Natural killer cell (primary cell): ENCODE data around the gene C3orf20. TPM values are rescaled to one million over a fixed set of nuclear protein-coding genes. Genes with fewer than 3 reads are reported as not detected.

Experiments
- ATAC-seq, 3 donors: fragments of 150-1000 bp in 2 of 3; fragments of 200-7000 bp in 1 of 3; cut with Tn5 transposase; 1 replicate in 1 of 3; 2 replicates in 2 of 3; pipeline ENCODE4 v1.10.0; 2021; ENCODE audit warnings: mild to moderate bottlenecking in 2 of 3, moderate library complexity in 2 of 3
- DNase-seq, 2 donors: peaks; one replicate each; pipeline versions ENCODE4 v3.0.0 to v3.0.0-alpha.2; 2013 to 2021; ENCODE audit warnings: mixed read lengths in 1 of 2
- H3K27ac ChIP-seq: one replicate; pipeline ENCODE4 v1.5.1; 2013; ENCODE audit warnings: mild to moderate bottlenecking, low read length
- H3K27me3 ChIP-seq: one replicate; pipeline ENCODE4 v1.6.1; 2013; ENCODE audit warnings: low read length; ENCODE audit not compliant: control insufficient read depth, insufficient read depth
- H3K36me3 ChIP-seq: one replicate; pipeline ENCODE4 v1.6.1; 2013; ENCODE audit warnings: low read length; ENCODE audit not compliant: control insufficient read depth, insufficient read depth
- H3K4me1 ChIP-seq: one replicate; pipeline ENCODE4 v1.6.1; 2013; ENCODE audit warnings: low read length; ENCODE audit not compliant: control insufficient read depth, insufficient read depth
- H3K4me3 ChIP-seq: one replicate; pipeline ENCODE4 v1.5.1; 2013; ENCODE audit warnings: low read length
- H3K9me3 ChIP-seq: one replicate; pipeline ENCODE4 v1.6.1; 2013; ENCODE audit warnings: low read length; ENCODE audit not compliant: control insufficient read depth, insufficient read depth
- H3K27ac Mint-ChIP-seq, 2 donors: one replicate each; pipeline ENCODE4 v1.8.0; 2022; ENCODE audit warnings: mild to moderate bottlenecking in 2 of 2, mixed read lengths in 2 of 2, moderate library complexity in 1 of 2
- H3K27me3 Mint-ChIP-seq, 2 donors: one replicate each; pipeline ENCODE4 v1.8.0; 2022; ENCODE audit warnings: low read depth in 2 of 2, mixed read lengths in 2 of 2
- H3K36me3 Mint-ChIP-seq: one replicate; pipeline ENCODE4 v1.8.0; 2022; ENCODE audit warnings: mixed read lengths
- H3K4me1 Mint-ChIP-seq, 2 donors: one replicate each; pipeline ENCODE4 v1.8.0; 2022; ENCODE audit warnings: mixed read lengths in 2 of 2
- H3K4me3 Mint-ChIP-seq: one replicate; pipeline ENCODE4 v1.8.0; 2022; ENCODE audit warnings: mild to moderate bottlenecking, moderate library complexity, mixed read lengths
- H3K9me3 Mint-ChIP-seq, 2 donors: one replicate each; pipeline ENCODE4 v1.8.0; 2022; ENCODE audit warnings: mixed read lengths in 2 of 2
- whole genome bisulfite sequencing: methylation state at CpG from one replicate; pipeline ENCODE4 v1.1.7; 2013; ENCODE audit warnings: missing lambda C conversion rate; ENCODE audit not compliant: insufficient coverage; 5-methylcytosine and 5-hydroxymethylcytosine counted together
- intact Hi-C: fragments of 100-400 bp; cut with micrococcal nuclease; formaldehyde crosslinking; loops from one replicate; pipeline ENCODE4 v1.14.2; 2022
- total RNA-seq, 4 donors: library from RNA; stranded (reverse); fragments of 120-200 nt in 1 of 4; gene quantifications; one replicate each; pipeline versions ENCODE4 v1.2.3 to v1.2.4, GENCODE V29; 2013 to 2022
- TF ChIP-seq, protein P1 (sequence below): fragments of 200-600 bp; IDR thresholded peaks from one replicate; pipeline ENCODE4 v1.8.0; 2022; ENCODE audit warnings: antibody characterized with exemption

C3orf20 gene
- total RNA-seq, 3 donors from 2014 or later (not counting 1 experiment from before 2014, with no cell fraction given) = 0.14 TPM; not detected in 2

DNA sequence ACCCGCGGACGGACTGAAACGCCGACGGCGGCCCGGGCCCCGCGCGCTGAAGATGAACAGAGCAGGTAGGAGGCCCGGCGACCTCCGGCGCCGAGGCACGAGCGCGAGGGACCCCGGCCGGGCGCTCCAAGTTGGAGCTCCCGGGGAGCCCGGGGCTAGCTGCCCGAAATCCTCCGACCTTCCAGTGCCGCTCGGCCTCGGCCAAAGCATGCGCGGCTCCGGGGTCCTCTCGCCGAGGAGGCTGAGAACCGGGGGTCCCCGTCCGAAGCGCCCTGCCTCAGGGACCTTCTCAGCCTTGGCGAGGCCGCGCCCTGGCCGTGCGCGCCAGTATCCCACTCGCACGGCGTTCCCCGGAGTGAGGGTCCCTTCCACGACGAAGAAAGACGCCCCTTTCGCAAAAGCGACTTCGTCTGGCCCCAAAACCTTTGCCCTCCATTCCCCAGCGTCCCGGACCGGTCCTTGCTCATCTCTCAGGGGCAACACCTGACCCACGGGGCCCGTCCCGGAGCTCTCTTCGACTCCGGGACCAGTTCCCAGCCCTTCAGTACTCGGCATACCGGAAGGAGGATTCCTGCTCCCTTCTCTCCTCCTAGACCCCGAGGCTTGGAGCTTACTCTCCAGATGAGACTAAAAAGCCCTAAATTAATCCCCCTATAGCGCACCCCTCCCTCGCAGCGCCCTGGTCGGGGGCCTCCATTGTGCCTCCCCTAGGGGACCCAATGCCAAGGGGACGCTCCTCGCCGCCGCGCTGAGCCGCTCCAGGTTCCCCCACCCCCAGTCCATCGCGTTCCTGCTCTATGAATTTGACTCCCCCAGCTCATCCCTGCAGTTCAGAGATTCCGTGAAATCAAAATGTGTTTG is 136.1 kb downstream of the C3orf20 start:
- Mint-ChIP-seq H3K4me1 (peaks cover 0 to 4% of the 10 kb centered on the region in 2 donors), H3K27me3 (peaks cover 56 to 78% of the 10 kb centered on the region in 2 donors), H3K9me3 (no peaks in the 10 kb centered on the region), H3K4me3 (peak overlapping the region; percentile 50), H3K27ac (no peak overlapping the region), H3K36me3 (no peaks in the 10 kb centered on the region)
- ATAC-seq (no peak), DNase-seq (no peak)
- 2% methylated on average over 78 of the region's 78 CpGs for WGBS
- TF ChIP-seq, protein P1, sequence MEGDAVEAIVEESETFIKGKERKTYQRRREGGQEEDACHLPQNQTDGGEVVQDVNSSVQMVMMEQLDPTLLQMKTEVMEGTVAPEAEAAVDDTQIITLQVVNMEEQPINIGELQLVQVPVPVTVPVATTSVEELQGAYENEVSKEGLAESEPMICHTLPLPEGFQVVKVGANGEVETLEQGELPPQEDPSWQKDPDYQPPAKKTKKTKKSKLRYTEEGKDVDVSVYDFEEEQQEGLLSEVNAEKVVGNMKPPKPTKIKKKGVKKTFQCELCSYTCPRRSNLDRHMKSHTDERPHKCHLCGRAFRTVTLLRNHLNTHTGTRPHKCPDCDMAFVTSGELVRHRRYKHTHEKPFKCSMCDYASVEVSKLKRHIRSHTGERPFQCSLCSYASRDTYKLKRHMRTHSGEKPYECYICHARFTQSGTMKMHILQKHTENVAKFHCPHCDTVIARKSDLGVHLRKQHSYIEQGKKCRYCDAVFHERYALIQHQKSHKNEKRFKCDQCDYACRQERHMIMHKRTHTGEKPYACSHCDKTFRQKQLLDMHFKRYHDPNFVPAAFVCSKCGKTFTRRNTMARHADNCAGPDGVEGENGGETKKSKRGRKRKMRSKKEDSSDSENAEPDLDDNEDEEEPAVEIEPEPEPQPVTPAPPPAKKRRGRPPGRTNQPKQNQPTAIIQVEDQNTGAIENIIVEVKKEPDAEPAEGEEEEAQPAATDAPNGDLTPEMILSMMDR = no peak
- Histone ChIP-seq H3K9me3 (no peaks in the 10 kb centered on the region), H3K36me3 (no peaks in the 10 kb centered on the region), H3K4me1 (no peaks in the 10 kb centered on the region), H3K27me3 (peaks cover 17% of the 10 kb centered on the region), H3K27ac (no peak overlapping the region), H3K4me3 (no peak overlapping the region)
- intact Hi-C loops = no loop called here

DNA sequence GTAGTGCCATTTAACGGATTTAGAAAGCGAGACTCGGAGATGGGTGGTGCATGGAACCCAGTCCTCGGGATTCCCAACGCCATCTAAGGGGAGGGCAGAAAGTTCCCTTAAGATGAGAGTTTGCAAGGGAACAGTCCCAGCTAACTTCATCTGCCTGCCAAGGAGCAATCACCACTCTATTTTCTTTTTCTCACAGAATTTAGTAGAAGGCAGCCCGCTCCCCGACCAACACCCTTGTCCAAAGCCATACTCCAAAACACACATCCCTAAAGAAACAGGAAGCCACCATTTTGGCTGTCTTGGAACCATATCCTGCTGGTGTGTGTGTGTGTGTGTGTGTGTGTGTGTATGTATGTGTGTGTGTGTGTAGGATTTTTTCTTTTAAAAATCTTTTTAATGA is 136.7 kb downstream of the C3orf20 start:
- no peak for DNase-seq
- TF ChIP-seq, protein P1 = no peak

DNA sequence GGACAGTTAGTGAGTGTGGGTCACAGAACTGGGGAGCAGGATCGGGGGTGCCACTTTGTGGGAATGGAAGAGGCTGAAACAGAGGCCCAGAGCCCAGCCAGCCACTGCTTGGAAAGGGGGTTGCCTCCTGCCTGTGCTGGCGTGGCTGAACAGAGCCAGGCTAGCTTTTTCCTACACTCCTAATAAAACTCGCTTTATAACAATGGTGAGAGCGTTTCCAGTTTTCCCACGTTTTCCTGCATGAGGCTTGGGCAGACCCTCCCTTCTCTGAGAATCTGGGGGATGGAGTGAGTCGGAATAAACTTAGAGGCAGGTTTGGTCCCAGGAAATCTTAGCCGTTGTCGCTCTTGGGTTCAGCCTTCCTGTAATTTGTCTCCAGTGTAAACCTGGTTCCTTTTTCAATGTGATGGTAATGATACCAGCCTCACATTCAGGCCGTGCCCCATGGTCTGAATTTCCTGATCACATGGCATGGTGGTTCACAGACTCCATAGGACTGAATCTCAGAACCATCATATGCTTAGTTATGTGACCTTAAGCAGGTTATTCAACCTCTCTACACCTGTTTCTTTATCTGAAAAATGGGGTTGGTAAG is 137.4 kb downstream of the C3orf20 start:
- Histone ChIP-seq H3K27ac (no peak overlapping the region), H3K4me3 (no peak overlapping the region), H3K36me3 (no peaks in the 10 kb centered on the region), H3K9me3 (no peaks in the 10 kb centered on the region), H3K27me3 (peaks cover 17% of the 10 kb centered on the region), H3K4me1 (no peaks in the 10 kb centered on the region)
- DNase-seq (no peak), ATAC-seq (no peak)
- no peaks in the 10 kb centered on the region for H3K9me3 Mint-ChIP-seq
- H3K4me3 Mint-ChIP-seq = no peak overlapping the region
- peaks cover 49 to 75% of the 10 kb centered on the region in 2 donors for H3K27me3 Mint-ChIP-seq
- TF ChIP-seq, protein P1 = no peak
- no peaks in the 10 kb centered on the region for H3K36me3 Mint-ChIP-seq
- intact Hi-C loops = no loop called here
- no peak overlapping the region for H3K27ac Mint-ChIP-seq
- 24% methylated on average over 9 of the region's 9 CpGs for WGBS
- H3K4me1 Mint-ChIP-seq = peaks cover 0 to 4% of the 10 kb centered on the region in 2 donors

More for the DNA sequence above, 136.7 kb downstream of the C3orf20 start:
- Histone ChIP-seq H3K9me3 (no peaks in the 10 kb centered on the region), H3K4me3 (no peak overlapping the region), H3K27ac (no peak overlapping the region), H3K27me3 (peaks cover 17% of the 10 kb centered on the region), H3K36me3 (no peaks in the 10 kb centered on the region), H3K4me1 (no peaks in the 10 kb centered on the region)
- ATAC-seq = no peak
- H3K4me1 Mint-ChIP-seq = peaks cover 0 to 4% of the 10 kb centered on the region in 2 donors
- no peak overlapping the region for H3K27ac Mint-ChIP-seq
- H3K36me3 Mint-ChIP-seq = no peaks in the 10 kb centered on the region
- no peak overlapping the region for H3K4me3 Mint-ChIP-seq
- intact Hi-C loops = no loop called here
- WGBS = 17% methylated on average over 7 of the region's 7 CpGs
- peaks cover 55 to 78% of the 10 kb centered on the region in 2 donors for H3K27me3 Mint-ChIP-seq
- no peaks in the 10 kb centered on the region for H3K9me3 Mint-ChIP-seq
